AG04450 (cell line): ENCODE data around the gene THBS2. TPM values are rescaled to one million over a fixed set of nuclear protein-coding genes. Genes with fewer than 3 reads are reported as not detected.
"Not testable (repeated sequence)": the region's sequence is repeated elsewhere in the genome, so short reads cannot be mapped to it uniquely, and the experiment has no call there.

Experiments used
- CTCF ChIA-PET: fragments of 300-600, 350-600 bp; formaldehyde crosslinking; extraction: SDS; loops from one replicate; lab custom pipeline; 2022; ENCODE audit warnings: antibody characterized with exemption, inconsistent platforms; lab: Charles Lee
- POLR2A ChIA-PET: fragments of 350-600 bp; formaldehyde crosslinking; extraction: SDS; loops from one replicate; lab custom pipeline; 2021; ENCODE audit warnings: antibody characterized with exemption, inconsistent platforms; lab: Yijun Ruan, JAX
- DNase-seq: peaks from one replicate; pipeline ENCODE4 v3.0.0-alpha.2; 2011; ENCODE audit warnings: low read depth, low spot score
- H3K27ac ChIP-seq: one replicate; pipeline ENCODE4 v1.5.1; 2012; ENCODE audit warnings: low read depth, low read length, control low read depth
- H3K27me3 ChIP-seq: one replicate; pipeline ENCODE4 v1.6.0; 2012; ENCODE audit warnings: low read length; ENCODE audit not compliant: control insufficient read depth, insufficient read depth
- H3K4me3 ChIP-seq: 2 replicates; pipeline ENCODE4 v1.5.1; 2011; ENCODE audit warnings: mild to moderate bottlenecking, low read depth, low read length, control low read depth
- H3K9me3 ChIP-seq: 2 replicates; pipeline ENCODE4 v1.5.1; 2012; ENCODE audit warnings: low read length; ENCODE audit not compliant: control insufficient read depth, insufficient read depth
- polyA plus RNA-seq: library from polyadenylated mRNA; depleted of rRNA; stranded (reverse); fragments of >200 nt; gene quantifications from 2 replicates; pipeline ENCODE4 v1.2.3, GENCODE V29; 2011
- TF ChIP-seq, protein P1 (sequence below): IDR thresholded peaks from 2 replicates; pipeline ENCODE4 v1.5.1; 2011; ENCODE audit warnings: low read depth, low read length, control low read depth, inconsistent platforms

The THBS2 gene
- polyA plus RNA-seq, 1 experiment = 95.8 TPM

DNA sequence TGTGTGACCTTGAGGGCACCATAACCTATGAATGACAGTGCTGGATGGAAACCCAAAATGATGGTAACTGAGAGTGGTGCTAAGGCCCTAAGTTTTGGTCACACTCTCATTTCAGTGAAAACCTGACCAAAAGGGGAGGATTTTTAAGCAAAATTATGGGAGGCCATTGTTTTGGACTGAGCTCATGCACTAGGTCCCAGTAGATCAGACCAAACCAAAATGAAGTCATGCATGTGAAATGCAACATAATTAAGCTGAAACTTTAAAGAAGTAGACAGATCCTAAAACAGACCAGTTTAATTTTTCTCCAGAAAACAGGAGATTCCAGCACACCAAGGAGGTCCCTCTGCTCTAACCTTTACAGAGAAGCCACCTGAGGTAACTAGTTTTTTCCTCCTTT lies 24.0 kb upstream of the THBS2 start:
- H3K27ac ChIP-seq = no peak overlapping the region
- TF ChIP-seq, protein P1, sequence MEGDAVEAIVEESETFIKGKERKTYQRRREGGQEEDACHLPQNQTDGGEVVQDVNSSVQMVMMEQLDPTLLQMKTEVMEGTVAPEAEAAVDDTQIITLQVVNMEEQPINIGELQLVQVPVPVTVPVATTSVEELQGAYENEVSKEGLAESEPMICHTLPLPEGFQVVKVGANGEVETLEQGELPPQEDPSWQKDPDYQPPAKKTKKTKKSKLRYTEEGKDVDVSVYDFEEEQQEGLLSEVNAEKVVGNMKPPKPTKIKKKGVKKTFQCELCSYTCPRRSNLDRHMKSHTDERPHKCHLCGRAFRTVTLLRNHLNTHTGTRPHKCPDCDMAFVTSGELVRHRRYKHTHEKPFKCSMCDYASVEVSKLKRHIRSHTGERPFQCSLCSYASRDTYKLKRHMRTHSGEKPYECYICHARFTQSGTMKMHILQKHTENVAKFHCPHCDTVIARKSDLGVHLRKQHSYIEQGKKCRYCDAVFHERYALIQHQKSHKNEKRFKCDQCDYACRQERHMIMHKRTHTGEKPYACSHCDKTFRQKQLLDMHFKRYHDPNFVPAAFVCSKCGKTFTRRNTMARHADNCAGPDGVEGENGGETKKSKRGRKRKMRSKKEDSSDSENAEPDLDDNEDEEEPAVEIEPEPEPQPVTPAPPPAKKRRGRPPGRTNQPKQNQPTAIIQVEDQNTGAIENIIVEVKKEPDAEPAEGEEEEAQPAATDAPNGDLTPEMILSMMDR = no peak
- DNase-seq = no peak
- no peaks in the 10 kb centered on the region for H3K27me3 ChIP-seq
- no peak overlapping the region for H3K4me3 ChIP-seq
- ChIA-PET POLR2A (no interaction called here), CTCF (no interaction called here)
- no peaks in the 10 kb centered on the region; the same call in 1 of the 2 replicates for H3K9me3 ChIP-seq

DNA sequence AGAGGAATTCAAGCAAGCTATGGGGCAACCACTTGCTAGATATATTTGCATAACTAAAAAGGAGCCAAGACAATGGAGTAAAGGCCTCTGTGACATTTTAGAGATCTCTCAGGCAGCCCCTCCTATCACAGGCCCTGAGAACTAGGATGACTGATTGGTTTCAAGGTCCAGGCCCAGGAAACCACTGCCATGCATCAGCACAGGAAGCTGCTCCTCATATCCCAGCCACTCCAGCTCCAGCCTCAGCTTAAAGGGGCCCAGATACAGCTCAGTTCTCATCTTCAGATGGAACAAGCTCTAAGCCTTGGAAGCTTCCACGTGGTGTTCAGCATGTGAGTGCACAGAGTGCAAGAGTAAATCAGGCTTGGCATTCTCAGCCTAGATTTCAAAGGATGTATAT lies 21.1 kb upstream of the THBS2 start:
- no peak for DNase-seq
- TF ChIP-seq, protein P1 = no peak
- CTCF ChIA-PET = no interaction called here
- Histone ChIP-seq H3K4me3 (no peak overlapping the region), H3K9me3 (no peaks in the 10 kb centered on the region), H3K27ac (no peak overlapping the region), H3K27me3 (no peaks in the 10 kb centered on the region)
- POLR2A ChIA-PET = interaction anchor here (1.0 kb wide), 1 partner anchor 18 kb away, joined by 5 read pairs; no protein-coding TSS in a partner anchor

DNA sequence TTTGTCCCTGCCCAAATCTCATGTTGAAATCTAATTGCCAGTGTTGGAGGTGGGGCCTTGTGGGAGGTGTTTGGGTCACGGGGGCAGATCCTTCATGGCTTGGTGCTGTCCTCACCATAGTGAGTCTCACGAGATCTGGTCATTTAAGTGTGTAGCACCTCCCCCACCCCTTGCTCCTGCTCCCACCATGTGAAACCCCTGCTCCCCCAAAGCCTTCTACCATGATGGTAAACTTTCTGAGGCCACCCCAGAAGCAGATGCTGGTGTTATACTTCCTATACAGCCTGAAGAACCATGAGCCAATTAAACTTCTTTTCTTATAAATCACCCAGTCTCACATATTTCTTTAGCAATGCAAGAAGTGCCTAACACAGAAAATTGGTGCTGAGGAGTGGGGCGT lies 19.9 kb upstream of the THBS2 start:
- Histone ChIP-seq H3K27me3 (no peaks in the 10 kb centered on the region), H3K27ac (no peak overlapping the region), H3K9me3 (no peaks in the 10 kb centered on the region), H3K4me3 (no peak overlapping the region)
- TF ChIP-seq, protein P1 = no peak
- CTCF ChIA-PET = no interaction called here
- POLR2A ChIA-PET = no interaction called here
- no peak for DNase-seq

DNA sequence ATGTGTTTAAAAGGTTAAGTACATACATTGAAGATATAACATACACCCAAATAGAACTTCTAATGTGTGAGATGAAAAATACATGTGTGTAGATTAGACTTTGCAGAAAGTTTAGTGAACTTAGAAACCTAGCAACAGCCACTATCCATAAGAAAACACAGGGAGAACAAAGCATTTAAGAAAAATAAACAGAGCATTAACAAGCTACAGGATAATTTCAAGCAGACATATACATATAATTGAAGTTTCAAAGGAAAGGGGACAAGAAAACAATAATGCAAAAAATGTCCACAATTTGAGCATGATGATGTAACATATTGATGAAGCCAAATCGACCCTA lies 18.2 kb upstream of the THBS2 start:
- DNase-seq = no peak
- Histone ChIP-seq H3K9me3 (peaks cover 6% of the 10 kb centered on the region; the same call in 1 of the 2 replicates), H3K4me3 (no peak overlapping the region), H3K27me3 (no peaks in the 10 kb centered on the region), H3K27ac (no peak overlapping the region)
- CTCF ChIA-PET = interaction anchor here (1.3 kb wide), 1 partner anchor 315 kb away, joined by 6 read pairs; no protein-coding TSS in a partner anchor
- POLR2A ChIA-PET = no interaction called here
- TF ChIP-seq, protein P1 = no peak

DNA sequence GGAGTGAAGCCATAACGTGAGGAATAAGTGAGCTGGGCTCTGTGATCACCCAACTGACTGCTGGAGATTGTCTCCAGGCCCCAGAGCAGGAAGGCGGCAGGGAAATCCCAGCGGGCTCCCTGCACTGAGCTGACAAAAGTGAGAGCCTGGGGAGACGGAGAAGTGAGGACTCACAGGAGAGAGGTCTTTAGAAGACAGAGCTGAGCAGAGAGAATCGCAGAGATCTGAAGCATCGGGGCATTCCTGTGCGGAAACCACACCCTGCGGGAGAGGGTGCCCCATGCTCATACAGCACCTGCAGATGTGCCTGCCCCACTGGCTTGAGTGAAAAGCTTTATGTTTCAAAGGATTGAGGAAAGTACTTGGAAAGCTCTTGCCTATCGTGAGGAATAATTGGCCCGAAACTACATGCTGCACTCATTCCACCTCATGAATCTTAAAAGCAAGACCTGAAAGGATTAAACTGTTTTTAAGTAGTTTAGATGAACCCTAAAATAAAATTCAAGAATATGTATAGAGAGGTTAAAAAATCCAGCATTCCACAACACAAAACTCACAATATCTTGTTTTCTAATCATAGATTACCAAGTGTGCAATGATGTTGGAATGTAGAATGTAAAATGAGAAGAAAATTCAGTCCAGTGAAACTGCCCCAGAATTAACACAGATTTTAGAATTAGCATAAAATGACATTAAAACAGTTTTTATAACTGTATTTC lies 17.7 kb upstream of the THBS2 start:
- CTCF ChIA-PET = interaction anchor here (0.7 to 1.3 kb wide), 2 partner anchors 180 to 314 kb away, joined by 6 to 7 read pairs; no protein-coding TSS in a partner anchor
- H3K27me3 ChIP-seq = no peaks in the 10 kb centered on the region
- no peak overlapping the region for H3K27ac ChIP-seq
- TF ChIP-seq, protein P1 = no peak
- POLR2A ChIA-PET = no interaction called here
- H3K9me3 ChIP-seq = peaks cover 6% of the 10 kb centered on the region; the same call in 1 of the 2 replicates
- no peak overlapping the region for H3K4me3 ChIP-seq
- DNase-seq = no peak

DNA sequence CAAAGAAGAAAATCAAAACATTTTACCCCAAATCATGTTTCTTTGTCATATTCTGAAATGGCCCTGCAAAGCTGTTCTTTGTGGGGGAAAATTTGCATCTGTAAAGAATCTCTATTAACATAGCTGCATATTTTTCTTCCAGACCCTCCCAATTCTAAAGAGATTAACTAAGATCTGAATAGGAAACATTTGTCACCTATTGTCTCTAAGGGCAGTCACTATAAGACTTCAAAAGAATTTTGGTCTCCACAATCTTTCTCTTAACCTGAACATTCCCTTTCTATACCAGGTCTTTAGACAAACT lies 16.4 kb upstream of the THBS2 start:
- H3K4me3 ChIP-seq, H3K27ac ChIP-seq, POLR2A ChIA-PET, H3K9me3 ChIP-seq, H3K27me3 ChIP-seq, DNase-seq, CTCF ChIA-PET: not testable (repeated sequence)
